Skeletal muscle tissue (tissue), 4 donors: Measurements from ENCODE around the gene GON7. TPM values are rescaled to one million over a fixed set of nuclear protein-coding genes. Genes with fewer than 3 reads are reported as not detected.
"Not testable (repeated sequence)": the region's sequence is repeated elsewhere in the genome, so short reads cannot be mapped to it uniquely, and the experiment has no call there.

ENCODE experiments used
- H3K27ac ChIP-seq: one replicate; pipeline ENCODE4 v1.7.0; 2013; ENCODE audit warnings: mild to moderate bottlenecking, low read depth, low read length, inconsistent platforms
- H3K27me3 ChIP-seq, 3 donors: one replicate each; pipeline ENCODE4 v1.7.0; 2013; ENCODE audit warnings: low read length in 3 of 3; ENCODE audit not compliant: control insufficient read depth in 3 of 3, insufficient read depth in 3 of 3
- H3K36me3 ChIP-seq, 3 donors: one replicate each; pipeline ENCODE4 v1.7.0; 2013; ENCODE audit warnings: low read length in 3 of 3; ENCODE audit not compliant: control insufficient read depth in 3 of 3, insufficient read depth in 3 of 3
- H3K4me1 ChIP-seq, 3 donors: one replicate each; pipeline ENCODE4 v1.7.0; 2013; ENCODE audit warnings: low read length in 3 of 3, mild to moderate bottlenecking in 3 of 3; ENCODE audit not compliant: control insufficient read depth in 3 of 3, insufficient read depth in 3 of 3
- H3K4me3 ChIP-seq, 3 donors: one replicate each; pipeline ENCODE4 v1.7.0; 2013; ENCODE audit warnings: low read length in 3 of 3
- H3K9ac ChIP-seq, 3 donors: one replicate each; pipeline ENCODE4 v1.7.0; 2013; ENCODE audit warnings: low read length in 3 of 3, mild to moderate bottlenecking in 3 of 3, moderate library complexity in 2 of 3, low read depth in 1 of 3
- H3K9me3 ChIP-seq, 3 donors: one replicate each; pipeline ENCODE4 v1.7.0; 2013; ENCODE audit warnings: low read length in 3 of 3; ENCODE audit not compliant: control insufficient read depth in 3 of 3
- total RNA-seq: library from RNA; depleted of rRNA; stranded (reverse); fragments of >200 nt; gene quantifications from one replicate; pipeline ENCODE4 v1.2.3, GENCODE V29; 2014
- donor health status: Osteomylitis.

The GON7 gene
- total RNA-seq, result 1.6 TPM

GRCh38 chr14:93206793-93207467, at the start of gene GON7, which contains the start of gene UBR7:
Gene GON7 (minus strand): TSS chr14:93207065. CDS start chr14:93207037, 28 bp downstream.
Gene UBR7 (plus strand): TSS chr14:93207256. CDS start chr14:93207292, 36 bp downstream.
- peaks cover 0 to 12% (median 3%) of the 10 kb centered on the region in 3 donors for H3K36me3 ChIP-seq
- peak within 1 kb of the TSS; percentile 82 to 91 (median 88) for H3K9ac ChIP-seq
- no peaks in the 10 kb centered on the region for H3K9me3 ChIP-seq
- H3K4me1 ChIP-seq, result peaks cover 12 to 22% (median 13%) of the 10 kb centered on the region in 3 donors
- H3K27ac ChIP-seq, result peak within 1 kb of the TSS; percentile 86
- H3K27me3 ChIP-seq, result no peaks in the 10 kb centered on the region
- H3K4me3 ChIP-seq, result peak within 1 kb of the TSS; percentile 94 to 99 (median 97)

- no peak overlapping the region for H3K9ac ChIP-seq
- H3K4me3 ChIP-seq, result no peak overlapping the region
- H3K36me3 ChIP-seq, result peaks cover 33 to 53% (median 43%) of the 10 kb centered on the region in 3 donors
- no peaks in the 10 kb centered on the region for H3K9me3 ChIP-seq
- no peaks in the 10 kb centered on the region for H3K4me1 ChIP-seq
- H3K27me3 ChIP-seq, result no peaks in the 10 kb centered on the region
- no peak overlapping the region for H3K27ac ChIP-seq
These were observed 42.4 kb upstream of the GON7 start for GRCh38 chr14:93249128-93249831.

- no peaks in the 10 kb centered on the region for H3K9me3 ChIP-seq
- H3K4me3 ChIP-seq, result no peak overlapping the region
- no peaks in the 10 kb centered on the region for H3K27me3 ChIP-seq
- H3K36me3 ChIP-seq, result peaks cover 40 to 62% (median 55%) of the 10 kb centered on the region in 3 donors
- no peaks in the 10 kb centered on the region for H3K4me1 ChIP-seq
- H3K27ac ChIP-seq, result no peak overlapping the region
- no peak overlapping the region for H3K9ac ChIP-seq
These were observed 39.7 kb upstream of the GON7 start for GRCh38 chr14:93246534-93246933.

DNA sequence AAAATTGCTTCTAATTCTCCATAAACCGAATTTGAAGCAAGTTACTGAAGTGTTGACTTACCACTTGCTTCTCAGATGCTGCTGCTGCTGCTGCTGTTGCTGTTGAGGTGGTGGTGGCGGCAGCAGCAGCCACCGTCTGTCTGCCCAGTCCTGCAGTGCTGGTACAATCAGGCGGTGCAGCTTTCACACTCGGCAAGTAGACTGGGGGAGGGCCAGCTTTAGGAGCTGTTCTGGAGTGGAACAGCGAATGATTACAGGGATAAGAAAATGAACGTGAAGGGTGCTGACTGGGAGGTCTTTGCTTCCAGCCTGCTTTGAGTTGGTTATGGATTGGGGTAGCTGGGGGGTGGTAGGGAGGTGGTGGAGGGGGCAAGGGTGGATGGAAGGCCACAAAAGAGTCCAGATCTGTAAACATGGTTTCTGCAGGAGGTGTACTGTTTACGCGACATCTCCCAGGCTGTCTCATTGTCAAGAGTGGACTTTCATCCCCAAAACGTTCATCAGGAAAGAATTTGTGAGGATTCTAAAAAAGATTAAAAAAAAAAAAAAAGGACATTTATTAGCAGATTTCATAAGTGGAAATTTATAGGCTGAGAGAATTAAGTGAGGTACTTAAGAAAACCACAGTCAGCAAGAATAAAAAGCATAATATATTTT, 39.0 kb upstream of the GON7 start:
- H3K27me3 ChIP-seq, result no peaks in the 10 kb centered on the region
- H3K36me3 ChIP-seq, result peaks cover 37 to 62% (median 53%) of the 10 kb centered on the region in 3 donors
- no peak overlapping the region for H3K27ac ChIP-seq
- H3K4me1 ChIP-seq, result no peaks in the 10 kb centered on the region
- H3K9me3 ChIP-seq, result no peaks in the 10 kb centered on the region
- H3K9ac ChIP-seq, result no peak overlapping the region
- no peak overlapping the region for H3K4me3 ChIP-seq

- no peaks in the 10 kb centered on the region for H3K9me3 ChIP-seq
- H3K4me3 ChIP-seq, result no peak overlapping the region
- no peak overlapping the region for H3K27ac ChIP-seq
- no peaks in the 10 kb centered on the region for H3K27me3 ChIP-seq
- H3K9ac ChIP-seq, result no peak overlapping the region
- peaks cover 24 to 39% (median 35%) of the 10 kb centered on the region in 3 donors for H3K36me3 ChIP-seq
- H3K4me1 ChIP-seq, result no peaks in the 10 kb centered on the region
These were observed 33.8 kb upstream of the GON7 start for GRCh38 chr14:93240678-93241000.

- Histone ChIP-seq H3K4me3 (no peak overlapping the region), H3K36me3 (peaks cover 19 to 33% (median 31%) of the 10 kb centered on the region in 3 donors), H3K27me3 (peaks cover 0 to 2% (median 0%) of the 10 kb centered on the region in 3 donors), H3K9ac (no peak overlapping the region), H3K9me3 (no peaks in the 10 kb centered on the region), H3K4me1 (no peaks in the 10 kb centered on the region), H3K27ac (no peak overlapping the region)
These were observed 33.2 kb upstream of the GON7 start for GRCh38 chr14:93239869-93240677.

DNA sequence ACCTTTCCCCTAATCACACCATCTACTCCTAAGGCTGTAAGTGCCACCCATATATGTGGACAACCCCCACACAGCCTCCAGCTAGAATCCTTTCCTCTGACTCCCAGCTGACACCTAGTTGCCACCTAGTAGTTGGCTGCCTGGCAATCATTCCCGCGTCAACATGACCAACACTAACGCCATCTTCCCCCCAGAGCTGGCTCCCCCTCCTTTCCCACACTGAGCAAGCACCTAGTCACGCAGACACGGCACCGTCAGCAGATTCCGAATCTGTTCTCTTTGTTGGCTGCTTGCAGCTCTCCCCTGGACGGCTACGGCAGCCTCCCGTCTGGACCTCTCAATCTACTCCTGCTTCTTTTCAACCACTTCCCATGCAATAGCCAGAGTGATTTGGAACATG, 27.9 kb upstream of the GON7 start:
- no peak overlapping the region for H3K9ac ChIP-seq
- H3K27ac ChIP-seq, result no peak overlapping the region
- no peaks in the 10 kb centered on the region for H3K9me3 ChIP-seq
- H3K36me3 ChIP-seq, result peaks cover 0 to 1% (median 1%) of the 10 kb centered on the region in 3 donors
- peaks cover 0 to 8% (median 7%) of the 10 kb centered on the region in 3 donors for H3K27me3 ChIP-seq
- H3K4me3 ChIP-seq, result no peak overlapping the region
- peaks cover 7 to 10% (median 10%) of the 10 kb centered on the region in 3 donors for H3K4me1 ChIP-seq

DNA sequence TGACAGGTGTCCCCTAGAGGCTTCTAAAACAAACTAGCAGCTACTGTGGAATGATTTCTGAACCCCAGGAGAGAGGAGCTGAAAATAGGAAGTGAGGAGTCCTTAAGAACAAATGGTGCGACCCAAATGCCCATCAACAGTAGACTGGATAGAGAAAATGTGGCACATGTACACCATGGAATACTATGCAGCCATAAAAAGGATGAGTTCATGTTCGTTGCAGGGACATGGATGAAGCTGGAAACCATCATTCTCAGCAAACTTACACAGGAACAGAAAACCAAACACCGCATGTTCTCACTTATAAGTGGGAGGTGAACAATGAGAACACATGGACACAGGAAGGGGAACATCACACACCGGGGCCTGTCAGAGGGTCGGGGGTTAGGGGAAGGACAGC, 26.2 kb upstream of the GON7 start:
- H3K9me3 ChIP-seq, H3K9ac ChIP-seq, H3K27ac ChIP-seq, H3K27me3 ChIP-seq, H3K4me3 ChIP-seq, H3K4me1 ChIP-seq: not testable (repeated sequence)
- peaks cover 7 to 12% (median 8%) of the 10 kb centered on the region in 3 donors for H3K36me3 ChIP-seq

DNA sequence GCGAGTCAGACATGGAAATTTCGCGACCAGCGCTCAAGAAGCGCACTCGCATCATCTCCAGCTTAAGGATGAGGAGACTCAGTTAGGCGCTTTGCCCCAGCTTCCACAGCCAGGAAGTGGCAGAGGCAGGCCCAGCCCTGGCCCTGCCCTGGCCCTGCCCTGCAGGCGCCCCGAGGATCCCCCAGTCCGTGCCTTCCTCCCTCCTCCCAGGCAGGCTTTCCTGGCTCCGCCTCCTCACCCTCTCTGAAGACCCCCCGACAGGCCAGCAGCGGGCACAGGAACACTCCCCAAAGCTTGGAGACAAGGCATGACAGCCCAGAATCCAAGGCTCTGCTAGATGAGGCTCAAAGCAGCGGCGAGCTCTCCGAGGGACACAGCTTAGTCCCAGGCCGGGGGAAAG, 25.3 kb upstream of the GON7 start:
- H3K9me3 ChIP-seq, result no peaks in the 10 kb centered on the region
- H3K36me3 ChIP-seq, result peaks cover 13 to 21% (median 15%) of the 10 kb centered on the region in 3 donors
- peak overlapping the region in 1 of 3 donors; percentile 62 for H3K9ac ChIP-seq
- no peak overlapping the region for H3K27ac ChIP-seq
- peaks cover 0 to 8% (median 7%) of the 10 kb centered on the region in 3 donors for H3K27me3 ChIP-seq
- H3K4me3 ChIP-seq, result no peak overlapping the region
- H3K4me1 ChIP-seq, result peaks cover 7 to 10% (median 10%) of the 10 kb centered on the region in 3 donors
